ENCODE results near the gene ATP6V0E1.

- TF ChIP-seq CTCF (IDR thresholded peaks at IDR 0.05): no peak
- TF ChIP-seq POLR2A (IDR thresholded peaks at IDR 0.05): no peak
These were observed 49.2 kb downstream of the ATP6V0E1 start for GRCh38 chr5:173032730-173033129.

Data from Peyer's patch (tissue), 4 donors.